Breast epithelium (tissue), 3 donors: ENCODE results near the gene ADIRF.
"Not testable (repeated sequence)": the region's sequence is repeated elsewhere in the genome, so short reads cannot be mapped to it uniquely, and the experiment has no call there.

Experiments
- CTCF ChIP-seq, 3 donors: fragments of 450-650 bp; IDR thresholded peaks; one replicate each; pipeline ENCODE4 v1.5.1; 2016 to 2017; ENCODE audit warnings: antibody characterized with exemption in 3 of 3, mild to moderate bottlenecking in 3 of 3, moderate library complexity in 3 of 3
- POLR2A ChIP-seq: fragments of 450-650 bp; IDR thresholded peaks from one replicate; pipeline ENCODE4 v1.6.1; 2016; ENCODE audit warnings: antibody characterized with exemption, mild to moderate bottlenecking, moderate library complexity

DNA sequence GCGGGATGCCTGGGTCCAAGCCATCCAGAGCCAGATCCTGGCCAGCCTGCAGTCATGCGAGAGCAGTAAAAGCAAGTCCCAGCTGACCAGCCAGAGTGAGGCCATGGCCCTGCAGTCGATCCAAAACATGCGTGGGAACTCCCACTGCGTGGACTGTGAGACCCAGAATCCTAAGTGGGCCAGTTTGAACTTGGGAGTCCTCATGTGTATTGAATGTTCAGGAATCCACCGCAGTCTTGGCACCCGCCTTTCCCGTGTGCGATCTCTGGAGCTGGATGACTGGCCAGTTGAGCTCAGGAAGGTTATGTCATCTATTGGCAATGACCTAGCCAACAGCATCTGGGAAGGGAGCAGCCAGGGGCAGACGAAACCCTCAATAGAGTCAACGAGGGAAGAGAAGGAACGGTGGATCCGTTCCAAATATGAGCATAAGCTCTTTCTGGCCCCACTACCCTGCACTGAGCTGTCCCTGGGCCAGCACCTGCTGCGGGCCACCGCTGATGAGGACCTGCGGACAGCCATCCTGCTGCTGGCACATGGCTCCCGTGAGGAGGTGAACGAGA is 40.9 kb downstream of the ADIRF start:
- not testable (repeated sequence) for TF ChIP-seq CTCF (IDR thresholded peaks at IDR 0.05); POLR2A
